Measurements from ENCODE around the gene STRA6.
"Not testable (repeated sequence)": the region's sequence is repeated elsewhere in the genome, so short reads cannot be mapped to it uniquely, and the experiment has no call there.

STRA6 gene

DNA sequence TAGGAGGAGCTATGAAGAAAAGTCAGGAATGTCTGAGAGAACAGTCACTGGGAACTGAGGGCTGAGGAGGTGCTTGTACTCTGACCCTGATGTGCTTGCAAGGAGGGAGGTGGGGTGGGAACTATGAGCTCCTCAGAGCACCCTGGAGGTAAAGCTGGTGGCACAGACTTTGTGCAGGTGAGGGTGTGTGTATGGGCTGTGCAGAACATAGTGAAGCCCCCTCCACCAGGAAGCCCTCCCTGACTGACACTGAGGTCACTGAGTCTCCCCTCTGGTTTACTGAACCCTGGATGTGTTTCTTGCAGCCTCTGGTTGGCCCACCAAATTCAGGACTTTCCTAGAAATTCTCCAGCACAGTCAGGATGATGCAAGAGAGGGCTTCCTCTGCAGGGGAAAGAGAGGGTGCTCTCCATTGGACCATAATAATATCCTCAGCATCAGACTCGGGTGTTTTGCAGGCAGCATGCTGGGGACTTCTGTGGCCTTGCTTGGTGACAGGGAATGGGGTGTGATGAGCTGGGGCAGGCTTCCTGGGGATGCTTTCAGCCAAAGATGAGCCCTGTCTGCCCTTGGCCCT, 30.5 kb downstream of the STRA6 start:
- Histone ChIP-seq H3K27ac (no peak overlapping the region), H3K9me3 (ENCODE audit: low read depth, low read length) (no peaks in the 10 kb centered on the region), H3K36me3 (ENCODE audit: insufficient read depth, low read length) (no peaks in the 10 kb centered on the region), H3K9ac (ENCODE audit: insufficient read length) (no peak overlapping the region), H3K4me3 (no peak overlapping the region)
- no peak for DNase-seq (ENCODE audit: low read depth, low spot score)
- TF ChIP-seq EZH2 (IDR thresholded peaks at IDR 0.05) (no peak), POLR2AphosphoS5 (IDR thresholded peaks at IDR 0.05; ENCODE audit: borderline replicate concordance, low read depth, low read length) (no peak), FOXP2 (optimal IDR thresholded peaks at IDR 0.05; ENCODE audit: control extremely low read depth, extremely low read length, insufficient read depth) (no peak)

DNA sequence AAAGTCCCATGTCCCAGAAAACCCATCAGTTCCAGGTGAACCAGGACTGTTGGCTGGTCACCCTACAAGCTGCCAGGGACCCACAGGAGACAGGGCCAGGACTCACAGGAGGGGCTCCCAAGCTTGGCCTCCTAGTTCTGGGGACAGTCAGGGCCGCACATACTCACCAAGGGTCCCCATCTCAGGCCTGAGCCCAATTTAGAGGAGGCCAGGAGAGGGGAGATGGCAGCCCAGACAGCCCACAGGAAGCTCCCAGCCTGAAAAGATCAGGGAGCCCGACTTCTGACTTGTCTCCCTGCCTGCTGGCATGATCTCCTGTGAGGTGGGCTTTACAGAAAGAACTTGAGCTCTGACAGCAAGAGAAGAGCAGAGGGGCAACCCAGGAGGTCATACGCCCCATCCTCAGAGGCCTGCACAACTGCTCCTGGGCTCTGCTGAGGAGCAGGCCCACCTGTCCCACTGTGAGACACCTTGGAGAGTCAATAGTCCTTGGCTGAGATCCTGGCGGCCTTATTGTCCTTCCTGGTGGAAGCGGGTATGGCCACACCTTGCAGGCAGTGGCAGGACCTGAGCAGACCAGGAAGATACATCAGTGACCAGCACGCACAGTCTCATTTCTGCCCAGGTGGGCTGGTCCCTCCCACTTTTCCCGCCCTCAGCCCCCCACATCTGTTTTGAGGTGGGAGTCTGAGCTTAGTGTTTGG, 31.6 kb downstream of the STRA6 start:
- Histone ChIP-seq H3K4me3 (no peak overlapping the region), H3K27ac (no peak overlapping the region), H3K36me3 (ENCODE audit: insufficient read depth, low read length) (no peaks in the 10 kb centered on the region), H3K9me3 (ENCODE audit: low read depth, low read length) (no peaks in the 10 kb centered on the region), H3K9ac (ENCODE audit: insufficient read length) (no peak overlapping the region)
- DNase-seq (ENCODE audit: low read depth, low spot score), result no peak
- no peak for TF ChIP-seq EZH2 (IDR thresholded peaks at IDR 0.05)
- no peak for TF ChIP-seq POLR2AphosphoS5 (IDR thresholded peaks at IDR 0.05; ENCODE audit: borderline replicate concordance, low read depth, low read length)

GRCh38 chr15:74170071-74170844, 32.3 kb downstream of the STRA6 start:
- no peaks in the 10 kb centered on the region for H3K9me3 ChIP-seq (ENCODE audit: low read depth, low read length)
- no peak for TF ChIP-seq POLR2AphosphoS5 (IDR thresholded peaks at IDR 0.05; ENCODE audit: borderline replicate concordance, low read depth, low read length)
- no peak for TF ChIP-seq EZH2 (IDR thresholded peaks at IDR 0.05)
- no peak for TF ChIP-seq FOXP2 (optimal IDR thresholded peaks at IDR 0.05; ENCODE audit: control extremely low read depth, extremely low read length, insufficient read depth)
- H3K36me3 ChIP-seq (ENCODE audit: insufficient read depth, low read length), result no peaks in the 10 kb centered on the region
- DNase-seq (ENCODE audit: low read depth, low spot score), result no peak
- H3K9ac ChIP-seq (ENCODE audit: insufficient read length), result no peak overlapping the region
- H3K27ac ChIP-seq, result no peak overlapping the region
- no peak overlapping the region for H3K4me3 ChIP-seq

DNA sequence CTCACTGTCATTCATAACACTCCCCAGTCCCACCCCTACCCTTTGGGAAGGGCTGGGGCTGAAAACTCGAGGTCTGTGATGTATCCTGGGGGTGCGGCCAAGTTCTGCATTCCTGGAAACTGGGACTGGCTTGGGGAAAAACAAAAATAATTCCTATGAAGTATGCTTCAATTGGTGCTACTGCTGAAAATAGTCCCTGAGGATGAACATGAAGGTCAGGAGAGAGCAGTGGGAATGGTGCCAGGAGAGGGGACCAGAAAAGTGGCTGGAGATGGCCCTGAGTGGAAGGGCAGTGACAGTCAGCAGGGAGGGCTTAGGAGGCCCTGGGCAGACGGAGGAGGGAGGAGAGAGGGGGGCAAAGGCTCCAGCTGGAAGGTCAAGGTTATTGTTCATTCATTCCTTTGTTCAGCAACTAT, 33.9 kb downstream of the STRA6 start:
- no peak overlapping the region for H3K4me3 ChIP-seq
- no peak overlapping the region for H3K27ac ChIP-seq
- no peak for DNase-seq (ENCODE audit: low read depth, low spot score)
- no peaks in the 10 kb centered on the region for H3K36me3 ChIP-seq (ENCODE audit: insufficient read depth, low read length)
- H3K9me3 ChIP-seq (ENCODE audit: low read depth, low read length), result no peaks in the 10 kb centered on the region
- H3K9ac ChIP-seq (ENCODE audit: insufficient read length), result no peak overlapping the region
- TF ChIP-seq EZH2 (IDR thresholded peaks at IDR 0.05), result no peak
- TF ChIP-seq POLR2AphosphoS5 (IDR thresholded peaks at IDR 0.05; ENCODE audit: borderline replicate concordance, low read depth, low read length), result no peak
- TF ChIP-seq FOXP2 (optimal IDR thresholded peaks at IDR 0.05; ENCODE audit: control extremely low read depth, extremely low read length, insufficient read depth), result no peak

- no peaks in the 10 kb centered on the region for H3K9me3 ChIP-seq (ENCODE audit: low read depth, low read length)
- no peak overlapping the region for H3K4me3 ChIP-seq
- H3K9ac ChIP-seq (ENCODE audit: insufficient read length), result no peak overlapping the region
- TF ChIP-seq POLR2AphosphoS5 (IDR thresholded peaks at IDR 0.05; ENCODE audit: borderline replicate concordance, low read depth, low read length) (no peak), EZH2 (IDR thresholded peaks at IDR 0.05) (no peak), FOXP2 (optimal IDR thresholded peaks at IDR 0.05; ENCODE audit: control extremely low read depth, extremely low read length, insufficient read depth) (no peak)
- H3K27ac ChIP-seq, result no peak overlapping the region
- H3K36me3 ChIP-seq (ENCODE audit: insufficient read depth, low read length), result no peaks in the 10 kb centered on the region
- no peak for DNase-seq (ENCODE audit: low read depth, low spot score)
Measured at GRCh38 chr15:74167891-74168331, 34.7 kb downstream of the STRA6 start.

DNA sequence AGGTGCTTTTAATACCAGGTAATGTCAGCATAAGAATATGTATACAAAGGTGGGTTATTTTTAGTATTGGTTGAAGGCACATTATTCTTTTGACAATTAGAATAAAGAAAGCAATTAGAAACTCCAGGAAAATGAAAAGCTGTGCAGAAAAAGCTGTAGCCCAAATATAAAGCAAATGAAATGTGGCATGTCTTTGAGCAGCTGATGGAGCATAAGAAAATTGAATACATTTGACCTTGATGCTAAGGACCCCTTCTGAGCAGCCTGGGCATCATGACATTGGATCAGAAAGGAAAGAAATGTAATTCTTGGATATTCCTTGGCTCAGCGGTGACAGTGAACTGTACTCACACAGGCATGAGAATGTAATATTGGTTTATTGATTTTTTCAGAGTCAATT, 37.1 kb downstream of the STRA6 start:
- Histone ChIP-seq H3K27ac (no peak overlapping the region), H3K9me3 (ENCODE audit: low read depth, low read length) (no peaks in the 10 kb centered on the region), H3K4me3 (no peak overlapping the region), H3K36me3 (ENCODE audit: insufficient read depth, low read length) (no peaks in the 10 kb centered on the region), H3K9ac (ENCODE audit: insufficient read length) (no peak overlapping the region)
- no peak for DNase-seq (ENCODE audit: low read depth, low spot score)
- TF ChIP-seq POLR2AphosphoS5 (IDR thresholded peaks at IDR 0.05; ENCODE audit: borderline replicate concordance, low read depth, low read length), result no peak
- no peak for TF ChIP-seq FOXP2 (optimal IDR thresholded peaks at IDR 0.05; ENCODE audit: control extremely low read depth, extremely low read length, insufficient read depth)
- no peak for TF ChIP-seq EZH2 (IDR thresholded peaks at IDR 0.05)

DNA sequence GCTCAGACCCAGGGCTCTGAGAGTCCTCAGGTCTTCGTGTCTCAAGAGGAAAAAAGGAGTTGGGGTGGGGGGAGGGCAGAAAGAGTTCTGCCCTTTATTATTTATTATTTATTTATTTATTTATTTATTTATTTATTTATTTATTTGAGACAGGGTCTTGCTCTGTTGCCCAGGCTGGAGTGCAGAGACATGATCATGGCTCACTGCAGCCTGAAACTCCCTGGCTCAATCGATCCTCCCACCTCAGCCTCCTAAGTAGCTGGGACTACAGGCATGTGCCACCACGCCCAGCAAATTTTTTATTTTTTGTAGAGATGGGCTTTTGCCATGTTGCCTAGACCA, 40.4 kb downstream of the STRA6 start:
- not testable (repeated sequence) for H3K9ac ChIP-seq (ENCODE audit: insufficient read length); H3K27ac ChIP-seq

DNA sequence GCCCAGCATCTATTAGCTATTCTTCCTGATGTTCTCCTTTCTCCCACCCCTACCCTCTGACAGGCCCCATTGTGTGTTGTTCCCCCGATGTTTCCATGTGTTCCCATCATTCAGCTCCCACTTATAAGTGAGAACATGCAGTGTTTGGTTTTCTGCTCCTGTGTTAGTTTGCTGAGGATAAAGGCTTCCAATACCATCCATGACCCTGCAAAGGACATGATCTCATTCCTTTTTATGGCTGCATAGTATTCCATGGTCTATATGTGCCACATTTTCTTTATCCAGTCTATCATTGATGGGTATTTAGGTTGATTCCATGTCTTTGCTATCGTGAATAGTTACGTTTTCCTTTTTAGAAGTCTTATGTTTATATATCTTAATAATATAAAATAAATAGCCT, 42.2 kb downstream of the STRA6 start:
- not testable (repeated sequence) for DNase-seq (ENCODE audit: low read depth, low spot score); H3K36me3 ChIP-seq (ENCODE audit: insufficient read depth, low read length); H3K4me3 ChIP-seq; H3K9ac ChIP-seq (ENCODE audit: insufficient read length); H3K9me3 ChIP-seq (ENCODE audit: low read depth, low read length); H3K27ac ChIP-seq

More for the DNA sequence above, 40.4 kb downstream of the STRA6 start:
- not testable (repeated sequence) for H3K9me3 ChIP-seq (ENCODE audit: low read depth, low read length); DNase-seq (ENCODE audit: low read depth, low spot score); H3K4me3 ChIP-seq; H3K36me3 ChIP-seq (ENCODE audit: insufficient read depth, low read length)

DNA sequence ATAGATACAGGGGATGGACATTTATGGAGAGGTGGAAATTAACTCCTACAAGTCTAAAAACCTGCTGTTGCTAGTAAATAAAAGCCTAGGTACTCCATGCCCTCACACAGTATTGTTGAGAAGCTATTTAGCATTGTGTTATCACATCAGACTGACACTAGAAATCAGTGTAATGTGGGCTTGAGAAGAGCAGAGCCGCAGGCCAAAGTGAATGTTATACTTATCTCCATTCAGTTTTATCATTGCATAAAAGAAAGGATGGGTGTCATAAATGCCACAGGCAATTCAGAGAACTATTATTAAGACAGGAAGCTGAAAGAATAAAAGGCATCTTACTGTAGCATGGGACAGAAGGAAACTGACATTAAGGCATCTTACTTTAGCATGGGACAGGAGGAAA, 42.8 kb downstream of the STRA6 start:
- H3K9me3 ChIP-seq (ENCODE audit: low read depth, low read length), result no peaks in the 10 kb centered on the region
- H3K36me3 ChIP-seq (ENCODE audit: insufficient read depth, low read length), result no peaks in the 10 kb centered on the region
- no peak for DNase-seq (ENCODE audit: low read depth, low spot score)
- no peak for TF ChIP-seq FOXP2 (optimal IDR thresholded peaks at IDR 0.05; ENCODE audit: control extremely low read depth, extremely low read length, insufficient read depth)
- TF ChIP-seq POLR2AphosphoS5 (IDR thresholded peaks at IDR 0.05; ENCODE audit: borderline replicate concordance, low read depth, low read length), result no peak
- TF ChIP-seq EZH2 (IDR thresholded peaks at IDR 0.05), result no peak
- no peak overlapping the region for H3K4me3 ChIP-seq
- H3K27ac ChIP-seq, result no peak overlapping the region
- H3K9ac ChIP-seq (ENCODE audit: insufficient read length), result no peak overlapping the region
